Hematopoietic multipotent progenitor cell treated with erythropoietin and hydrocortisone succinate and interleukin-3 and kit ligand, for 17 days (in vitro differentiated cells): ENCODE data around the gene MAPKAPK2.
"Not testable (repeated sequence)": the region's sequence is repeated elsewhere in the genome, so short reads cannot be mapped to it uniquely, and the experiment has no call there.

Source experiments
- DNase-seq: peaks from one replicate; pipeline ENCODE4 v3.0.0-alpha.2; 2015; ENCODE audit warnings: low spot score

MAPKAPK2 gene

GRCh38 chr1:206744683-206745082 lies 60.0 kb downstream of the MAPKAPK2 start:
- DNase-seq, result no peak

GRCh38 chr1:206745301-206745700 lies 60.6 kb downstream of the MAPKAPK2 start:
- no peak for DNase-seq

DNA sequence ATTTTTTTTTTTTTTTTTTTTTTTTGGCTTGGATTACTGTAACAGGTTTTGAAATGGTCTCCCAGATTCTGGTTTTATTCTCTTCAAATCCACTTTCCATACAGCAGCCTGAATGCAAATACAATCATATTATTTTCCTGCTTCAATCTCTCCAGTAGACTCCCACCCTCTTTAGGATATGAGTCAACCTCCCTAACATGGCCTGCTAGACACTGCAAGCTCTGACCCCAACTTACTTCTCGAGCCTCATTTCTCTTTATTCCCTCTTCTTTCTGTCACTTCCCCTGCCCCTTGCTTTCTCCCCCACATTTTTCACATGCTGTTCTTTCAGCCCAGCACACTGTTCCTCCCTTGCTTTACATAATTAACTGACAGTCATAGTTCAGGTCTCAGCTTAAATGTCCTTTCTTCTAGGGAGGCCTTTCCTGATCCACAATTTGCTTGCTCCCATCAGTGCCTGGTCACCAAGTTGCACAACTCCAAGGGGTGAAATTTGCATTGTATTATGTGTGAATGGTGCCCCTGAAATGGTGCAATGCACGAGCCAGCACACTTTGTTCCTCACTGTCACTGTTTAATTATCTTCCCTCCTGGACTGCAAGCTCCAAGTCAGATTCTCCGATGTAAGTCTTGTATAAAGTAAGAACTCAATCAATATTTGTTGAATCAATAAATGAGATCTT lies 63.8 kb downstream of the MAPKAPK2 start:
- no peak for DNase-seq

- DNase-seq, result no peak
Observed at GRCh38 chr1:206751891-206752290, 67.2 kb downstream of the MAPKAPK2 start.

DNA sequence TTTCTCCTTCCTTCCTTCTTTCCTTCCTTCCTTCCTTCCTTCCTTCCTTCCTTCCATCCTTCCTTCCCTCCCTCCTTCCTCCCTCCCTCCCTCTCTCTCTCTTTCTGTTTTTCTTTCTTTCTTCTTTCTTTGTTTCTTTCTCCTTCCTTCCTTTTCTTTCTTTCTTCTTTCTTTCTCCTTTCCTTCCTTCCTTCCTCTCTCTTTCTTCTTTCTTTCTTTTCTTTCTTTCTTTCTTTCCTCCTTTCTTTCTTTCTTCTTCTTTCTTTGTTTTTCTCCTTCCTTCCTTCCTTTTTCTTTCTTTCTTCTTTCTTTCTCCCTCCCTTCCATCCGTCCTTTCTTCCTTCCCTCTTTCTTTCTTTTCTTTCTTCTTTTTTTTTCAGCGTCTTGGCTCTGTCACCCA lies 67.8 kb downstream of the MAPKAPK2 start:
- no peak for DNase-seq

- DNase-seq, result no peak
Observed at GRCh38 chr1:206753141-206753540, 68.4 kb downstream of the MAPKAPK2 start.

DNA sequence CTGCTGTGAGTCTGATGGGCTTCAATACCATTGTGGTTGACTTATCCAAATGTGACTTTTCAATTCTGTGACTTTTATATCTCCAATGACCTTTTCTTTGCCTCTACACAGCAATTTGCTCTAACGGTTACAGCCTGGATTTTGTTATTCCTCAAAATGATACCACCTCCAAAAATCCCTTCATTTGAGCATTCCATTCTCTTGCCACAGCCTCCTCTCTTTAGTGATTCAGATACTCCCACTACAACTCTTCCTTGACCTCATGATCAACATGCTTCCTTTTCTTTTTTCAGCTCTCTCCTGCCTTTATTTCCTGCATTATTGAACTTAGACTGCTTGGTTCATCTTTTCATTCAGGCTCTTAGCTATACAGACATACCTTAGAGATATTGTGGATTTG lies 69.3 kb downstream of the MAPKAPK2 start:
- no peak for DNase-seq

- DNase-seq, result no peak
Observed at GRCh38 chr1:206757524-206758266, 73.0 kb downstream of the MAPKAPK2 start.

DNA sequence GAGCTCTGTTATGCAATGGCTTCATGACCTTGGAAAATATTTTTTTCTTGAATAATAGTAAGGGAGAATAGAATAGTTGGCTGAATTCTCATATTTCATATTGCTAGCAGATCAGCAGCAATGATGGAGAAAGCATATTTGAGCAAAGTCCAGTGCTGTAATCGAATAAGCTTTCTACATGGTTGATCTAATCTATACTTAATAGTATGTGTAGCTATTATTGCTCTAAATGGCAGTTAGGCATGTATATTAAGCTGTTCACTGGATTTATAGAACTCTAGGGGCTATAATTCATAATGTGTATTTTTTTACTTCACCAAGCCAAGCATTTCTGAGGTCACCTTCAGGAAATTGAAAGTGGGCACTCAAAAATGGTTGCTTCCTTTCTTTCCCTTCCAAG lies 75.9 kb downstream of the MAPKAPK2 start:
- no peak for DNase-seq

DNA sequence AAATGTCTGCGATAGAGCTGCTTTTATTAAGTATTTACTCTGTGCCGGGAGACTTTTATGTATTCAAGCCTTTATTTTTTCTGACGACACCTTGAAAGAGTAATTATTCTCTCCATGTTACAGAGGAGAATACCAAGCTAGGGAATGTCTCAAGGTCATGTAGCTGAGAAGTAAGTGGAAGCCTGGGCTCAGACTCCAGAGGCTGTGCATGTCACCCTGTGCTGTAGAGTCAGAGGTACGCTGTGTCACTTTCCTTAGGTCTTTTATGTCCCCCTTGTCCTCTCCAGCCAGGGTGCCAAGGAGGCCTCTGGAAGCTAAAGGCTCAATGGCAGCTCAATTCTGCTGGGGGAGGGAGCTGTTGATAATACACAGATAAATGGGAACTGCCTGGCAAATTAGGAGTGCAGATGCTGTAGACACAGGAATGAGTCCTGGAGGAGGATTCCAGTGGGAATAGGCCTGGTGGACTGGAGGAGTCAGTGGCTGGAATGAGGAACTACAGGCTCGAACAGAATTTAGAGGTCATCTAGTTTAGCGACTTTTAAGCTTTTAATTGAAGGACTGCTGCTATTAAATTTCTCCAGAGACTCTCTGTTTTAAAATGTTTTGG lies 76.6 kb downstream of the MAPKAPK2 start:
- no peak for DNase-seq

DNA sequence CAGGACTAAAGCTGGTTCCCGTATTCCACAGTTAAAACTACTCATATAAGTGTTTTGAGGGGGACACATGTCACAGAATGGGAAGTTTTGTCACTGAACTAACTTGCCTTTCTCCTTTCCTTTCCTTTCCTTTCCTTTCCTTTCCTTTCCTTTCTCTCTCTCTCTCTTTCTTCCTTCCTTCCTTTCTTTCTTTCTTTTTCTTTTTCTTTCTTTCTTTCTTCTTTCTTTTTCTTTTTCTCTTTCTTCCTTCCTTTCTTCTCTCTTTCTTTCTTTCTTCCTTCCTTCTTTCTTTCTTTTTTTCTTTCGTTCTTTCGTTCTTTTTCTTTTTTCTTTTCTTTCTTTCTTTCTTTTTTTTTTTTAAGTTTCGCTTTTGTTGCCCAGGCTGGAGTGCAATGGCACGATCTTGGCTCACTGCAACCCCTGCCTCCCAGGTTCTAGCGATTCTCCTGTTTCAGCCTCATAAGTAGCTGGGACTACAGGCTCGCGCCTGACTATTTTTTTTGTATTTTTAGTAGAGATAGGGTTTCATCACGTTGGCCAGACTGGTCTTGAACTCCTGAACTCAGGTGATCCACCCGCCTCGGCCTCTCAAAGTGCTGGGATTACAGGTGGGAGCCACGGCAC lies 78.1 kb downstream of the MAPKAPK2 start:
- not testable (repeated sequence) for DNase-seq

GRCh38 chr1:206765771-206766170 lies 81.1 kb downstream of the MAPKAPK2 start:
- DNase-seq, result not testable (repeated sequence)

- no peak for DNase-seq
Observed at GRCh38 chr1:206766251-206766856, 81.6 kb downstream of the MAPKAPK2 start.

DNA sequence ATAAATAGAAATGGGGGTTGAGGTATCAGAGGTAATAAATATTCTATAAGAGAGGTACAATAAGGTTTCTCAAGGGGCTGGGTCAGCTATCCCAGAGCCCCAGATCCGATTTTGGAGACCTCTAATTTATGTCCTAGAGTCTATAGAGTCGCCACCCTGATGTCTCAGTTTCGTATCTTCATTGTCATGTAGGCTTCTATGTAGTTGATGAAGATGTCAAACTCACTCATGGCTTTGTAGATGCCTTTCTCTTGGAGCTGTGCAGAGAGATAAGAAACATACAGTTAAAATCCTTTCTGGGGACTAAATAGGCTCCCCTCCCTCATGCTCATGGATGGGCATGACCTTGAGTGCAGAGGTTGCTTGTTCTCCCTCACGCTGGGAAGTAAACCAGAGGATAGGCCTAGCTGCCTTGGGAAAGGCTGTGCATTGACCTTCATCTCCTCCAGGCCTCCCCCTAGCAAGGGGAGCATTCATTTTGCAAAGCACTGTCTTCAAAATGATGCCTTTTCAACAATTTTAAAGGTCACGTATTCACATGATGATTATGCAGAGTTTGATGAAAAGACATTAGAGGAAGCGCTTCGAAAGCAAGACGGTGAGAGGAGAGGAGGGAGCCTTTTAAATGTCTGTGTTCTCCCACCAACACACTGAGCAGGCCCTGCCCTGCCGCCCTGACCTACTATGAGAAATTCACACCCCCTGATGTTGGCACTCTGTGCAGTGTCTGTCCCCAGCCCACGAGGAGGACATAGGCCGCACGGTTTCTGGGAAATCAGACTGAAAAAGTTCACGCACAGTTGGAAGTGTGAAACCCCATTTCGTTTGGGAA lies 84.0 kb downstream of the MAPKAPK2 start:
- DNase-seq, result no peak

GRCh38 chr1:206769304-206769731 lies 84.6 kb downstream of the MAPKAPK2 start:
- no peak for DNase-seq

DNA sequence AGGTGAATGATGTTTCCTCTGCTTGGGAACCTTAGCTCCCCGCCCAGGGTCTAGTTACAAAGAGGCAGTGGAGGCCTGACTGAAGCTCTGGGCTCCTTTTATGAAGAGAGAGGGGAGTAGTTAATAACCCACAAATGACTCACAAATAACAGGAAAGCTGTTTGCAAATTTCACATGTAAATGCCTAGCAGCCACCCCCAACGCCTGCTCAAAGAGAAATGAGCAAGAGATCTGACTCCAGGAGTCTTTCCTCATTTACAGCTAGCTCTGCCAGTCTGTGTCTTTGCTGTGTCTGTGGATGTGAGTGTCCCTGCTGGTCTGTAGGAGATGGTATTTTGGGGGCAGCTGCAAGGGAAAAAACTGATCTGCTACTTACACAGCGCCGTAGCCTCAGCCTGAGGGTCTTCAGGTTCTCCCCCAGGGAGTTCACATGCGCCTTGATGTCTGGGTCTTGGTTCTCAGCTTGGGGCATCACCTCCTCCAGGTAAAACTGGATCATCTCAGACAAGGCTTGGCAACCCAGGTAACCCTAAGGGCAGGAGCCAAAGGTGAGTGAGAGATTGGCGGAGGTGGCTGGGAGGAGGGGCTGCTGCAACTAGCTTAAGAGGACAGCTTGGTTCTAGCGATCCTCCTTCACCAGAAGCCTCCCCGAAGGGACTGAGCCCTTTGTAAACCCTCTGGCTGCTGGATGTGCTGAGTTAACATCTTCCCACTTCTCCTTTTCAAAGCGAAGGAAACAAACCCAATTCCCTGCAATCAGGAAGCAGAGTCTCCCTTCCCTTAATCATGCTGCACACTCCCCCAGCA lies 86.0 kb downstream of the MAPKAPK2 start, which contains the start of gene IL19:
Gene IL19, plus strand, starts transcription at position 243 of the 807 bp plus-strand sequence. CDS start 65,890 bp downstream, outside the sequence.
- no peak for DNase-seq

- DNase-seq, result no peak
Observed at GRCh38 chr1:206771338-206771692, 86.6 kb downstream of the MAPKAPK2 start.

GRCh38 chr1:206772243-206772937 lies 87.7 kb downstream of the MAPKAPK2 start, which contains the start of gene IL10:
IL10 (minus strand) TSS chr1:206772494; CDS start chr1:206772435, 59 bp downstream.
- no peak for DNase-seq

DNA sequence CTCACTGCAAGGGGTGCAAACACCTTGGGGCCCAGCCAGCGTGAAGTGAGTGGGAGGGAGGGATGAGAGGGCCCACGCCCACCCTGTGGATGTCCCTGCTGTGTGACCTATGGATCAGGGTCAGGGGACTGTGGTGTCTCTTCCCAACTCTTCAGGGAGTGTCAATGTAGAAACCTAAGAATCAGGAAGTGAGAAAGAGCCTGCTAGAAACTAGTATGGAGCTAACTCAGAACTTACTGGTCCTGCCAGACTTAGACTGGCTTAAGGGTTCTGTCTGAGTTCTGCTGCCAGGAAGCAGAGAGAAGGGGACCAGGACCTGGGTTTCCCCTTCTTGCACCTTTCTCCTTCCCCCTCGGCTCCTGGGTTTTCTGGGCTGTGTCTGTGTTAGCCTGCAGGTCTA lies 89.4 kb downstream of the MAPKAPK2 start:
- DNase-seq, result no peak

DNA sequence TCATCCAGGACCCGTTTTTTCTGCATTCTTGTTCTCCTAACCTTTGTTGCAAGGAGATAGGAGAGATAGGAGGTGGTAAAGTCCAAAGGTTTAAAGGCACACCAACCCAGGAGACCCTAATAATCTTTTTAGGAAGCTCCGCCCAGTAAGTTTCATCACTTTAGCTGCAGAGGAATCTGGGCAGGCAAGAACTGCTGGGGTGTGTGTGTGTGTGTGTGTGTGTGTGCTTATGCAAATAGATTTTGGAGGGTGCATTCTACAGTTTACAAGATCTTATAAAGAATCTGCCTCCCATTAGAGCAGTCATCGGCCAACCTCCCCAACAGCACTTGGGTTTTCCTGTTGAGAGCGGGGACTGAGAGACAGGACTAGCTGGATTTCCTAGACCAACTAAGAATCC lies 91.5 kb downstream of the MAPKAPK2 start:
- no peak for DNase-seq
